ENCODE results near the gene NDFIP1. TPM values are rescaled to one million over a fixed set of nuclear protein-coding genes. Genes with fewer than 3 reads are reported as not detected.

NDFIP1 gene
- total and polyA plus RNA-seq, 2 of the 4 experiments (the other 2 are of a cell fraction): 7.7 to 15.4 TPM

GRCh38 chr5:142181547-142182163, 73.1 kb downstream of the NDFIP1 start:
- Histone ChIP-seq H3K36me3 (ENCODE audit: control insufficient read depth, insufficient read depth, low read length) (no peaks in the 10 kb centered on the region), H4K20me1 (ENCODE audit: insufficient read depth, low read length) (no peaks in the 10 kb centered on the region), H2AFZ (replicated peaks; ENCODE audit: low read length, poor library complexity) (peak overlapping the region; percentile 36), H3K4me2 (ENCODE audit: low read depth, low read length) (no peak overlapping the region), H2BK5ac (ENCODE audit: low read depth, low read length, poor library complexity, severe bottlenecking) (no peak overlapping the region), H2BK20ac (ENCODE audit: low read depth, low read length) (no peak overlapping the region), H3K9me3 (ENCODE audit: control insufficient read depth, insufficient read depth, low read length) (no peaks in the 10 kb centered on the region), H3K79me1 (ENCODE audit: low read depth in 1 of 2, low read length in 2 of 2) (no peaks in the 10 kb centered on the region), H4K8ac (ENCODE audit: low read depth in 2 of 2, low read length in 2 of 2) (no peak overlapping the region), H3K9ac (ENCODE audit: low read depth, low read length) (no peak overlapping the region), H3K18ac (ENCODE audit: low read depth, low read length) (no peak overlapping the region), H2AK9ac (replicated peaks; ENCODE audit: low read depth, low read length, poor library complexity) (no peak overlapping the region), H3K4ac (ENCODE audit: low read depth, low read length) (no peak overlapping the region), H3K56ac (ENCODE audit: extremely low read depth, insufficient read depth, low read length) (no peak overlapping the region), H3K4me3 (ENCODE audit: insufficient read depth, low read depth, low read length) (no peak overlapping the region), H3K9me1 (ENCODE audit: insufficient read depth, low read length) (no peaks in the 10 kb centered on the region), H3K27me3 (ENCODE audit: control insufficient read depth, insufficient read depth, low read length) (no peaks in the 10 kb centered on the region; the same call in 1 of the 2 replicates), H3K4me1 (ENCODE audit: control insufficient read depth, insufficient read depth, low read length) (no peaks in the 10 kb centered on the region), H2BK120ac (ENCODE audit: low read depth, low read length) (no peak overlapping the region), H3K23ac (ENCODE audit: low read depth, low read length) (no peak overlapping the region), H3K14ac (replicated peaks; ENCODE audit: low read depth, low read length) (no peak overlapping the region), H4K5ac (ENCODE audit: low read depth, low read length) (no peak overlapping the region), H3K27ac (ENCODE audit: insufficient read depth, low read length) (no peak overlapping the region), H2BK15ac (ENCODE audit: low read depth, low read length) (no peak overlapping the region), H4K91ac (ENCODE audit: insufficient read depth, low read depth, low read length) (no peak overlapping the region), H2AK5ac (ENCODE audit: low read depth, low read length) (no peak overlapping the region)
- POLR2A ChIA-PET (ENCODE audit: unreplicated experiment): no interaction called here
- dilution Hi-C loops (cut with HindIII; ENCODE audit: low sequenced_read_pairs, unreplicated experiment) (no loop called here), intact Hi-C loops (cut with micrococcal nuclease) (no loop called here), in situ Hi-C loops (cut with MboI; ENCODE audit: low sequenced_read_pairs) (no loop called here)
- ATAC-seq (ENCODE audit: low read depth) (no peak), DNase-seq (no peak)
- TF ChIP-seq RCOR1 (IDR thresholded peaks at IDR 0.05; ENCODE audit: insufficient replicate concordance, low read length): no peak
- no peak for TF ChIP-seq NFE2L2 (IDR thresholded peaks at IDR 0.05; ENCODE audit: low read depth, low read length)
- TF ChIP-seq MXI1 (IDR thresholded peaks at IDR 0.05; ENCODE audit: borderline replicate concordance, low read depth, low read length): no peak
- TF ChIP-seq CHD1 (IDR thresholded peaks at IDR 0.05; ENCODE audit: low read depth, low read length): no peak
- no peak for TF ChIP-seq ELK1 (IDR thresholded peaks at IDR 0.05; ENCODE audit: borderline replicate concordance, low read depth, low read length)
- no TSS peak for BruUV-seq (replicated peaks)
- CTCF ChIA-PET: no interaction called here
- no CpG with 5 or more reads among the region's 7 CpGs for WGBS, 2 experiments (ENCODE audit: extremely low coverage in 2 of 2, insufficient read length in 1 of 2)
